ENCODE data around the gene UBE2G1. TPM values are rescaled to one million over a fixed set of nuclear protein-coding genes. Genes with fewer than 3 reads are reported as not detected.

Gene UBE2G1
- total RNA-seq, 2 donors from 2014 or later: 38.8 to 47.7 TPM

DNA sequence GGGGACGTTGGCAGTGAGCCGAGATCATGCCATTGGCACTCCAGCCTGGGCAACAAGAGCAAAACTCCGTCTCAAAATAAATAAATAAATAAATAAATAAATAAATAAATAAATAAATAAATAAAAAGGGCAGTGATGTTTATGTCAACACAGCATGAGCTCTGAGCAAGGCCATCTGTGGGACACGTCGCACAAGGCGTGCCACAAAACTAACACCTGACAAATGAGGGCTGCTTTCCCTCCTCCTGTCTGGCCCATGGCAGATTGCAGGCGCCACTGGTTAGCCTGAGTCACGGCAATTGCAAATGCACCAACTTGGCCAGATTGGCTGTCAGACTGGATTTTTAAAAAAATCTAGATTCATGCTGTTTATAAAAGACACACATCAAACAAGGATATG, 41.4 kb upstream of the UBE2G1 start:
- Histone ChIP-seq H3K4me3 (no peak overlapping the region), H3K9me3 (no peaks in the 10 kb centered on the region), H3K4me1 (ENCODE audit: control insufficient read depth in 1 of 2, low read depth in 2 of 2) (peaks cover 0 to under 1% of the 10 kb centered on the region in 2 donors), H3K27me3 (replicated peaks; ENCODE audit: insufficient read depth) (no peaks in the 10 kb centered on the region), H3K27ac (no peak overlapping the region), H3K36me3 (no peaks in the 10 kb centered on the region)
- ATAC-seq (ENCODE audit: insufficient number of reproducible peaks, low FRiP score, low read depth): no peak
- no peak for DNase-seq (ENCODE audit: low spot score)
- TF ChIP-seq, protein P1, sequence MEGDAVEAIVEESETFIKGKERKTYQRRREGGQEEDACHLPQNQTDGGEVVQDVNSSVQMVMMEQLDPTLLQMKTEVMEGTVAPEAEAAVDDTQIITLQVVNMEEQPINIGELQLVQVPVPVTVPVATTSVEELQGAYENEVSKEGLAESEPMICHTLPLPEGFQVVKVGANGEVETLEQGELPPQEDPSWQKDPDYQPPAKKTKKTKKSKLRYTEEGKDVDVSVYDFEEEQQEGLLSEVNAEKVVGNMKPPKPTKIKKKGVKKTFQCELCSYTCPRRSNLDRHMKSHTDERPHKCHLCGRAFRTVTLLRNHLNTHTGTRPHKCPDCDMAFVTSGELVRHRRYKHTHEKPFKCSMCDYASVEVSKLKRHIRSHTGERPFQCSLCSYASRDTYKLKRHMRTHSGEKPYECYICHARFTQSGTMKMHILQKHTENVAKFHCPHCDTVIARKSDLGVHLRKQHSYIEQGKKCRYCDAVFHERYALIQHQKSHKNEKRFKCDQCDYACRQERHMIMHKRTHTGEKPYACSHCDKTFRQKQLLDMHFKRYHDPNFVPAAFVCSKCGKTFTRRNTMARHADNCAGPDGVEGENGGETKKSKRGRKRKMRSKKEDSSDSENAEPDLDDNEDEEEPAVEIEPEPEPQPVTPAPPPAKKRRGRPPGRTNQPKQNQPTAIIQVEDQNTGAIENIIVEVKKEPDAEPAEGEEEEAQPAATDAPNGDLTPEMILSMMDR (IDR thresholded peaks at IDR 0.05): no peak

DNA sequence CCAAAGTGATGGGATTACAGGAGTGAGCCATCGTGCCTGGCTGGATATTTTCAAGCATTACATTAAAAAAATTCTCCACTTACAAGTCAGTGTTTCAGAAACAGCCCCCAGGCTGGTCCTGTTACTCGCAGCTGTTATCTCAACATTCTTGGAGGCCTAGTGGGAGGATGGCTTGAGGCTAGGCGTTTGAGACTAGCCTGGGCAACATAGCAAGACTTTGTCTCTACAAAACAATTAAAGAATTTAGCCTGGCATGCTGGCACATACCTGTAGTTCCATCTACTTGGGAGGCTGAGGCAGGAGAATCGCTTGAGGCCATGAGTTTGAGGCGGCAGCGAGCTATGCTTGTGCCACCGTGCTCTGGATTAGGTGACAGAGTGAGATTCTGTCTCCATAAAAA, 40.7 kb upstream of the UBE2G1 start:
- H3K4me3 ChIP-seq: no peak overlapping the region
- TF ChIP-seq, protein P1 (IDR thresholded peaks at IDR 0.05): no peak

DNA sequence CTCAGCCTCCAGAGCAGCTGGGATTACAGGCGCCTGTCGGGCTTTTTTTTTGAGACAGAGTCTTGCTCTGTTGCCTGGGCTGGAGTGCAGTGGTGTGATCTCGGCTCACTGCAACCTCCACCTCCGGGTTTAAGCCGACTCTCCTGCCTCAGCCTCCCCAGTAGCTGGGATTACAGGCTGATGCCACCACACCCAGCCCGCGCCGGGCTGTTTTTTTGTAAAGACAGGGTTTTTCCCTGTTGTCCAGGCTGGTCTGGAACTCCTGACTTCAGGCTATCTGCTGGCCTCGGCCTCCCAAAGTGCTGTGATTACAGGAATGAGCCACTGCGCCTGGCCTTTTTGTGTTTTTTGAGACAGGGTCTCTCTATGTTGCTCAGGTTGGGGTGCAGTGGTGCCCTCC, 39.9 kb upstream of the UBE2G1 start:
- Histone ChIP-seq H3K4me3 (no peak overlapping the region), H3K9me3 (no peaks in the 10 kb centered on the region), H3K36me3 (no peaks in the 10 kb centered on the region), H3K4me1 (ENCODE audit: control insufficient read depth in 1 of 2, low read depth in 2 of 2) (no peaks in the 10 kb centered on the region), H3K27me3 (replicated peaks; ENCODE audit: insufficient read depth) (no peaks in the 10 kb centered on the region), H3K27ac (no peak overlapping the region)
- DNase-seq (ENCODE audit: low spot score) (no peak), ATAC-seq (ENCODE audit: insufficient number of reproducible peaks, low FRiP score, low read depth) (no peak)
- TF ChIP-seq, protein P1 (IDR thresholded peaks at IDR 0.05): no peak

More for the DNA sequence above, 40.7 kb upstream of the UBE2G1 start:
- Histone ChIP-seq H3K27ac (no peak overlapping the region), H3K36me3 (no peaks in the 10 kb centered on the region), H3K9me3 (no peaks in the 10 kb centered on the region), H3K4me1 (ENCODE audit: control insufficient read depth in 1 of 2, low read depth in 2 of 2) (no peaks in the 10 kb centered on the region), H3K27me3 (replicated peaks; ENCODE audit: insufficient read depth) (no peaks in the 10 kb centered on the region)
- no peak for ATAC-seq (ENCODE audit: insufficient number of reproducible peaks, low FRiP score, low read depth)
- no peak for DNase-seq (ENCODE audit: low spot score)

DNA sequence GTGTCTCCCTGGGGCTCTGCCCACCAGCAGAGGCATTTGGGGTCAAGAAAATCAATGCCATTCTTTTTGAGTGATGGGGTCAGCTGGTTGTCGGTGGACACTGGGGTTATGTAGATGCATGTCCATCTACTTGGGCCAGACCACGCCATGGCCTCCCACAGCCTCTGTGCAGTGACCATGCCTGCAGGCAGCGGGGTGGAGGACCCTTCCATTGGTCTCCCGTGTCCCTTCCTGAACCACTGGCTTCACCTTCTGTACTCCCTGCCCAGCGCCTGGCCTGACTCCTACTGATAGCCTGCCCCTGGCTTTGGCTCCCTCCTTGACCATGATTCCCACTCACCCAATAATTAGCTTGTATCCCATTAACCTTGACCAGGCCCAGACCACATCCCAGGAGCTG, 39.2 kb upstream of the UBE2G1 start:
- DNase-seq (ENCODE audit: low spot score) (no peak), ATAC-seq (ENCODE audit: insufficient number of reproducible peaks, low FRiP score, low read depth) (no peak)
- H3K4me1 ChIP-seq (ENCODE audit: control insufficient read depth in 1 of 2, low read depth in 2 of 2): no peaks in the 10 kb centered on the region
- TF ChIP-seq, protein P1 (IDR thresholded peaks at IDR 0.05): no peak
- no peak overlapping the region for H3K4me3 ChIP-seq
- H3K9me3 ChIP-seq: no peaks in the 10 kb centered on the region
- H3K27ac ChIP-seq: no peak overlapping the region
- no peaks in the 10 kb centered on the region for H3K27me3 ChIP-seq (replicated peaks; ENCODE audit: insufficient read depth)
- H3K36me3 ChIP-seq: no peaks in the 10 kb centered on the region

DNA sequence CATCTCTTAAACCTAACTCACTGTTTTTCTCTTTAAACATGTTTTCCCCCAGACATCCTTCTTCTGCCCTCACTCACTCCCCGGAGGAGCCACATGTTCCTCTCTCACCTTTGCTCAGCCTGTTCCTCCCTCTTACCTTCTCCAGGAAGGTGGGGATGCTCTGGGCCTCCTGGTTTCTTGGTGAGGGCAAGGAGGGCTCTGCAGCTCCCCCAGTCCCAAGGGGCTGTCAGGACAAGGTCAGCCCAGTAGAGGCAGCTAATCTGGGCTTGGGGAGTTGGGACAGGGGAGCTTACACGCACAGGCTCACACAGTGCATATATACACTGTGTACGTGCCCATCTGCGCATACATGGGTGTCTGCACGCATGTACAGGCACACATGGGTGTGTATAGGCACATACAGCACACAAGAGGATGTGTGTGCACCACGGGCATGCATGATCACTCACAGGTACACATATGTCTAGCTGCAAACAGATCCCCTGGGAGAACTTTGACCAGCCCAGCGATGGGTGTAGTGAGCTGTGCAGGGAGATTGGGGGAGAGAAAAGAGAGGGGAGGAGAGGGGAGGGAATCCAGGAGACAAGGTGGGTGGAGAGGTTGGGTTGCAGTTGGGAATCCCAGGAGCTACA, 38.7 kb upstream of the UBE2G1 start:
- ATAC-seq (ENCODE audit: insufficient number of reproducible peaks, low FRiP score, low read depth) (no peak), DNase-seq (ENCODE audit: low spot score) (no peak)
- no peak overlapping the region for H3K27ac ChIP-seq
- H3K4me1 ChIP-seq (ENCODE audit: control insufficient read depth in 1 of 2, low read depth in 2 of 2): no peaks in the 10 kb centered on the region
- no peaks in the 10 kb centered on the region for H3K9me3 ChIP-seq
- no peak overlapping the region for H3K4me3 ChIP-seq
- TF ChIP-seq, protein P1 (IDR thresholded peaks at IDR 0.05): no peak
- no peaks in the 10 kb centered on the region for H3K27me3 ChIP-seq (replicated peaks; ENCODE audit: insufficient read depth)
- no peaks in the 10 kb centered on the region for H3K36me3 ChIP-seq

Measured in thoracic aorta (tissue), 2 donors.